Measurements from ENCODE around the gene TBX15.

Gene TBX15

GRCh38 chr1:119001181-119002027 is 13.3 kb upstream of the TBX15 start:
- TF ChIP-seq ZNF274 (IDR thresholded peaks at IDR 0.05; ENCODE audit: low read depth, low read length) (no peak), YY1 (IDR thresholded peaks at IDR 0.05; ENCODE audit: insufficient read depth, insufficient read length) (no peak), SUZ12 (IDR thresholded peaks at IDR 0.05; ENCODE audit: extremely low read depth, insufficient read depth, insufficient read length) (no peak)
- peaks cover 2% of the 10 kb centered on the region for H3K4me1 ChIP-seq (ENCODE audit: insufficient read depth, insufficient read length)
- no peaks in the 10 kb centered on the region for H3K36me3 ChIP-seq (ENCODE audit: insufficient read depth, insufficient read length, low read length)
- no peak overlapping the region for H3K9ac ChIP-seq (ENCODE audit: insufficient read length, low read depth)
- H3K9me3 ChIP-seq (ENCODE audit: insufficient read depth, low read length) = peaks cover 8% of the 10 kb centered on the region; the same call in 1 of the 2 replicates
- no peak overlapping the region for H3K4me3 ChIP-seq (ENCODE audit: insufficient read length, low read depth)
- DNase-seq (ENCODE audit: low read depth, low spot score) = no peak
- peaks cover 13% of the 10 kb centered on the region for H3K27me3 ChIP-seq (ENCODE audit: insufficient read depth, insufficient read length)

GRCh38 chr1:119000371-119001180 is 12.4 kb upstream of the TBX15 start:
- H3K27me3 ChIP-seq (ENCODE audit: insufficient read depth, insufficient read length) = peaks cover 4% of the 10 kb centered on the region
- H3K36me3 ChIP-seq (ENCODE audit: insufficient read depth, insufficient read length, low read length) = no peaks in the 10 kb centered on the region
- no peak overlapping the region for H3K4me3 ChIP-seq (ENCODE audit: insufficient read length, low read depth)
- no peak for DNase-seq (ENCODE audit: low read depth, low spot score)
- TF ChIP-seq SUZ12 (IDR thresholded peaks at IDR 0.05; ENCODE audit: extremely low read depth, insufficient read depth, insufficient read length) = no peak
- TF ChIP-seq ZNF274 (IDR thresholded peaks at IDR 0.05; ENCODE audit: low read depth, low read length) = no peak
- no peak for TF ChIP-seq YY1 (IDR thresholded peaks at IDR 0.05; ENCODE audit: insufficient read depth, insufficient read length)
- H3K4me1 ChIP-seq (ENCODE audit: insufficient read depth, insufficient read length) = peaks cover 2% of the 10 kb centered on the region
- no peaks in the 10 kb centered on the region for H3K9me3 ChIP-seq (ENCODE audit: insufficient read depth, low read length)
- H3K9ac ChIP-seq (ENCODE audit: insufficient read length, low read depth) = no peak overlapping the region

GRCh38 chr1:118999348-119000071 is 11.4 kb upstream of the TBX15 start:
- no peak overlapping the region for H3K4me3 ChIP-seq (ENCODE audit: insufficient read length, low read depth)
- H3K9me3 ChIP-seq (ENCODE audit: insufficient read depth, low read length) = no peaks in the 10 kb centered on the region
- TF ChIP-seq ZNF274 (IDR thresholded peaks at IDR 0.05; ENCODE audit: low read depth, low read length) = no peak
- no peak for TF ChIP-seq SUZ12 (IDR thresholded peaks at IDR 0.05; ENCODE audit: extremely low read depth, insufficient read depth, insufficient read length)
- no peak for TF ChIP-seq YY1 (IDR thresholded peaks at IDR 0.05; ENCODE audit: insufficient read depth, insufficient read length)
- H3K9ac ChIP-seq (ENCODE audit: insufficient read length, low read depth) = no peak overlapping the region
- H3K4me1 ChIP-seq (ENCODE audit: insufficient read depth, insufficient read length) = peaks cover 2% of the 10 kb centered on the region
- DNase-seq (ENCODE audit: low read depth, low spot score) = no peak
- H3K27me3 ChIP-seq (ENCODE audit: insufficient read depth, insufficient read length) = no peaks in the 10 kb centered on the region
- H3K36me3 ChIP-seq (ENCODE audit: insufficient read depth, insufficient read length, low read length) = no peaks in the 10 kb centered on the region

- Histone ChIP-seq H3K27me3 (ENCODE audit: insufficient read depth, insufficient read length) (no peaks in the 10 kb centered on the region), H3K4me1 (ENCODE audit: insufficient read depth, insufficient read length) (peaks cover 2% of the 10 kb centered on the region), H3K9me3 (ENCODE audit: insufficient read depth, low read length) (no peaks in the 10 kb centered on the region), H3K9ac (ENCODE audit: insufficient read length, low read depth) (no peak overlapping the region), H3K36me3 (ENCODE audit: insufficient read depth, insufficient read length, low read length) (no peaks in the 10 kb centered on the region), H3K4me3 (ENCODE audit: insufficient read length, low read depth) (no peak overlapping the region)
- DNase-seq (ENCODE audit: low read depth, low spot score) = no peak
- no peak for TF ChIP-seq YY1 (IDR thresholded peaks at IDR 0.05; ENCODE audit: insufficient read depth, insufficient read length)
- TF ChIP-seq SUZ12 (IDR thresholded peaks at IDR 0.05; ENCODE audit: extremely low read depth, insufficient read depth, insufficient read length) = no peak
- TF ChIP-seq ZNF274 (IDR thresholded peaks at IDR 0.05; ENCODE audit: low read depth, low read length) = no peak
These were observed 10.0 kb upstream of the TBX15 start for GRCh38 chr1:118998171-118998570.

GRCh38 chr1:118997225-118997624 is 9.1 kb upstream of the TBX15 start:
- no peak overlapping the region for H3K9ac ChIP-seq (ENCODE audit: insufficient read length, low read depth)
- peaks cover 2% of the 10 kb centered on the region for H3K4me1 ChIP-seq (ENCODE audit: insufficient read depth, insufficient read length)
- TF ChIP-seq YY1 (IDR thresholded peaks at IDR 0.05; ENCODE audit: insufficient read depth, insufficient read length) (no peak), ZNF274 (IDR thresholded peaks at IDR 0.05; ENCODE audit: low read depth, low read length) (no peak), SUZ12 (IDR thresholded peaks at IDR 0.05; ENCODE audit: extremely low read depth, insufficient read depth, insufficient read length) (no peak)
- H3K36me3 ChIP-seq (ENCODE audit: insufficient read depth, insufficient read length, low read length) = no peaks in the 10 kb centered on the region
- H3K9me3 ChIP-seq (ENCODE audit: insufficient read depth, low read length) = no peaks in the 10 kb centered on the region
- H3K4me3 ChIP-seq (ENCODE audit: insufficient read length, low read depth) = no peak overlapping the region
- DNase-seq (ENCODE audit: low read depth, low spot score) = no peak
- H3K27me3 ChIP-seq (ENCODE audit: insufficient read depth, insufficient read length) = no peaks in the 10 kb centered on the region

GRCh38 chr1:118995312-118996016 is 7.3 kb upstream of the TBX15 start:
- Histone ChIP-seq H3K9ac (ENCODE audit: insufficient read length, low read depth) (no peak overlapping the region), H3K36me3 (ENCODE audit: insufficient read depth, insufficient read length, low read length) (no peaks in the 10 kb centered on the region), H3K4me1 (ENCODE audit: insufficient read depth, insufficient read length) (peaks cover 2% of the 10 kb centered on the region), H3K27me3 (ENCODE audit: insufficient read depth, insufficient read length) (peaks cover 12% of the 10 kb centered on the region), H3K4me3 (ENCODE audit: insufficient read length, low read depth) (no peak overlapping the region), H3K9me3 (ENCODE audit: insufficient read depth, low read length) (no peaks in the 10 kb centered on the region)
- no peak for TF ChIP-seq SUZ12 (IDR thresholded peaks at IDR 0.05; ENCODE audit: extremely low read depth, insufficient read depth, insufficient read length)
- TF ChIP-seq ZNF274 (IDR thresholded peaks at IDR 0.05; ENCODE audit: low read depth, low read length) = no peak
- no peak for TF ChIP-seq YY1 (IDR thresholded peaks at IDR 0.05; ENCODE audit: insufficient read depth, insufficient read length)
- DNase-seq (ENCODE audit: low read depth, low spot score) = no peak

Data from NT2/D1 (cell line).